ENCODE data around the gene TOR4A.

DNA sequence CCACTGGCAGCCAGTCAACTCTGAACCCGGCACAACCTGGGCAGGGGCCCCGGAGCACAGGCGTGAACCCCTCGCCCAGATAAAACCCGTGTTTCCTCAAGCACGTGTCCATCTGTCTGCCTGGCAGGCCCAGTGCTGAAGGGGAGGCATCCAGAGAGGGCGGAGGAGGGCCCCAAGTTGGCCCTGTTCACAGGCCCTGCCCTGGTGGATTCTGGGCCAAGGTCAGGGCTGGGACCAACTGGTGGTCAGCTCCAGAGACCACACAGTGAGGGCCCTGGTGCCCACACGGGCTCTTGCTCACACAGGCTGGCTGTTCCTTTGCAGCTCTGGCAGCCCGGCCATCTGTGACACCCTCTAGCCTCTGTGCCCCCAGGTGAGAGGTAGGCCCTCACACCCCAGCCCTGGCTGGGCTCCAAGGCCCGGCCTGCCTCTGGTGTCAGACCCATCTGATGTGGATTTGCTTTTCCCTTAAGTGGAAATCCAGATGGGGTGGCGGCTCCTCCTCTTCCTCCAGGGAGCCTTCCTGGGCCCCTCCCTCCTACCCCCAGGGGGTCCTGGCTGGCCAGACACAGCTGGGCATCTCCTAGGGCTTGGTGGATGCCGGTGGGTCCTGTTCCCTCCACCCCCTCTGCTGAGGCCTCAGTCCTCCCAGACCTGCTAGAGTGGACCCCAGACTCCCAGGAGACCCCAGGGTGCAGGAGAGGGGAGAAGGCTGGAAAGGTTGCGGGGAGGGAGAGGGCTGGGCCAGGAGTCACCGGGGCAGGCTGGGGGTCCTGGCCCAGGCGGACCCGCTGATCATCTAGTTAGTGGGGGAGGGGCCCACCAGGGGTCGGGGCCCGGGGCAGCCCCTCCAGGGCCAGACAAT, 27.0 kb upstream of the TOR4A start:
- TF ChIP-seq ZZZ3 (IDR thresholded peaks at IDR 0.05; ENCODE audit: control insufficient read depth, insufficient read length, low read depth) (no peak), ATF3 (IDR thresholded peaks at IDR 0.05; ENCODE audit: borderline replicate concordance, extremely low read depth, low read depth, low read length) (no peak), HSF1 (IDR thresholded peaks at IDR 0.05; ENCODE audit: low read depth, low read length) (no peak)

Data from GM12878 (cell line).